HG02870 (cell line): ENCODE measurements around the gene C2CD3.
"Not testable (repeated sequence)": the region's sequence is repeated elsewhere in the genome, so short reads cannot be mapped to it uniquely, and the experiment has no call there.

Source experiments
- ATAC-seq: cut with Tn5 transposase; IDR thresholded peaks from one replicate; pipeline ENCODE4 v1.9.1; 2021; ENCODE audit warnings: mild to moderate bottlenecking, moderate library complexity; ENCODE audit not compliant: unreplicated experiment

C2CD3 gene

GRCh38 chr11:74168838-74169237, 2.0 kb downstream of the C2CD3 start:
- ATAC-seq: no peak

GRCh38 chr11:74162681-74163467, 7.9 kb downstream of the C2CD3 start:
- ATAC-seq: peak; percentile 90

DNA sequence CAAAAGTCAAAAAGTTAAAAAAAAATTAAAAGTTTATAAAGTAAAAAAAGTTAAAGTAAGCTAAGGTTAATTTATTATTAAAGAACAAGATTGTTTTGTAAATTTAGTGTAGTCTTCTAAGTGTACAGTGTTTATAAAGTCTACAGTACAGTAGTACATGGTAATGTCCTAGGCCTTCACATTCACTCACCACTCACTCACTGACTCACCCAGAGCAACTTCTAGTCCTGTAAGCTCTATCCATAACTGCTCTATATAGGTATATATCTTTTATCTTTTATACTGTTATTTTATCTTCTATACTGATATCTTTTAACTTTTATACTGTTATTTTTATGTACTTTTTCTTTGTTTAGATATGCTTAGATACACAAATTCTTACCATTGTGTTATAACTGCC, 11.2 kb downstream of the C2CD3 start:
- no peak for ATAC-seq

DNA sequence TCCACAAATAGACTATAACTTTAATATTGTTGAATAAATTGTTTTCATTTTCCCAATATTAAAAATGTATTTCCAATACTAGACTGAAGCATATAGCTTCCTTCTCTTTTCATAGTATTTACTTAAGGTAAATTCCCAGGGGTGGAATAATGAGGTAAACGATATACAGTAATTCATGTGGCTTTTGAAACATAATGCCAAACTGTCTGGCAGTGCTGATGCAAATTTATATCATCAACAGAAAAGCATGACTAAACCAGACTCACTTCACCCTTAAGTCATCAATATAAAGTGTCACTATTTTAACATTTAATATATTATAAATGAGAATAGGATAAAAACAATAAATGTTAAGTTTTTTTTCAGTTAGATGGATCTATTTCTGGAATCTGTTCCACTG, 13.6 kb downstream of the C2CD3 start:
- no peak for ATAC-seq

GRCh38 chr11:74154620-74155281, 16.1 kb downstream of the C2CD3 start:
- ATAC-seq: no peak

GRCh38 chr11:74153224-74153623, 17.6 kb downstream of the C2CD3 start:
- ATAC-seq: no peak

DNA sequence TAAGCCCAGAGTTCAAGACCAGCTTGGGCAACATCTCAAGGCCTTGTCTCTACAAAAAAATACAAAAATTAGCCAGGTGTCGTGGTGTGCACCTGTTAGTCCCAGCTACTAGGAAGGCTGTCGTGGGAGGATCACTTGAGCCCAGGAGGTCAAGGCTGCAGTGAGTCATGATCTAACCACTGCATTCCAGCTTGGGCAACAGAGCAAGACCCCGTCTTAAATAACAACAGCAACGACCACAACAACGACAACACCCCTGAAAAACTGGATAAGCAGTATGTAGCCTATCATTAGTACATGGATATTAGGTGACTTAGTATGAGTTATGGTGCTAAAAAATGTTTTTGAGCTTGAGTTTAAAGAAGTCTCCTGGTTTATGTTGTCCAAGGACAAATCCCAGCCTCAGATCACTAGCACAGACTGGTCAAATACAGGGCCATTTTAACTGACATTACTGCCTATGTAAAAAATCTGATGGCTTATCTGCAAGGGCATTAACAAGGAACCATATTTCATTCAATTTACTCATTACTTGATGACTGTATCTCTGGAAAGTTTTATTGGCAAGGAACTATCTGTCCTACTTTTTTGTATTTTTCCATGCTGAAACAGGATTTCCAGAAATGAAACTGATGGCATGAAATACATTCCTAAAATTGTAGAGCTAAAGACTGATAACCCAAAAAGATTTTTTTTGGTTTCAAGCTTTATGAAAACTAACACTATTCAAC, 23.4 kb downstream of the C2CD3 start:
- ATAC-seq: no peak

GRCh38 chr11:74144592-74144991, 26.2 kb downstream of the C2CD3 start:
- ATAC-seq: no peak

DNA sequence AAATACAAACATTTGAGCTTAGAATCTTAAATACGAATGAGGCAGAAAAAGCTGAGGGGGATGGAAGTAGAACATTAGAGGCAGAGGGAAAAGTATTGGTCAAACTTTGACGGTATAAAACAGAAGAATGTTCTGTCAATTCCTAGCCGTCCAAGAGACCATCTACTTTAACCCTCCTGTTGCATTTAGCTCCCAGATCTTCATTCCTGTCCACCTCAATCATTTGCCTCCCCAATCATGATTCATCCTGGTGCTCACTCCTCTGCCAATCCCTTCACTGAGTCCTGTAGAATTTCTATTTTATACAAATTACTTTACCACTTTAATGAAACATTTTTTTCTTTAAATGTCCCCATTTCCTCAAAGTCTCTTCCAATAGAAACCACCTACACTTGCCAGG, 28.2 kb downstream of the C2CD3 start:
- no peak for ATAC-seq

DNA sequence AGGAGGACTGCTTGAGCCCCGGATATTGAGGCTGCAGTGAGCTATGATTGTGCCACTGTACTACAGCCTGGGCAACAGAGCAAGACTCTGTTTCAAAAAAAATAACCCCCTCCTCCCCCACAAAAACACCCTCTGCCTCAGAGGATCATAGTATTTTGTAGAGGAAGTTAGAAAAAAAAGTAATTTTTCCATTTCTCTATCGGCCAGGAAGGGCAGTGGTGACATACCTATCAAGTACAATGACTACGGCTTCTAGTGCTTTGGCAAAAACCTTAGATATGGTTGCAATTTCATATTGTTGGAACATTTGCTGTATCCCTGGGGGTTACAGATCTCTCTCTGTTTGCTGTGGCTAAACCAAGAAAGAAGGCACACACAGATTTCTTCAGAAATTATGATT, 28.9 kb downstream of the C2CD3 start:
- no peak for ATAC-seq

- no peak for ATAC-seq
These were observed 29.5 kb downstream of the C2CD3 start for GRCh38 chr11:74141241-74141695.

- ATAC-seq: not testable (repeated sequence)
These were observed 30.8 kb downstream of the C2CD3 start for GRCh38 chr11:74139919-74140431.

DNA sequence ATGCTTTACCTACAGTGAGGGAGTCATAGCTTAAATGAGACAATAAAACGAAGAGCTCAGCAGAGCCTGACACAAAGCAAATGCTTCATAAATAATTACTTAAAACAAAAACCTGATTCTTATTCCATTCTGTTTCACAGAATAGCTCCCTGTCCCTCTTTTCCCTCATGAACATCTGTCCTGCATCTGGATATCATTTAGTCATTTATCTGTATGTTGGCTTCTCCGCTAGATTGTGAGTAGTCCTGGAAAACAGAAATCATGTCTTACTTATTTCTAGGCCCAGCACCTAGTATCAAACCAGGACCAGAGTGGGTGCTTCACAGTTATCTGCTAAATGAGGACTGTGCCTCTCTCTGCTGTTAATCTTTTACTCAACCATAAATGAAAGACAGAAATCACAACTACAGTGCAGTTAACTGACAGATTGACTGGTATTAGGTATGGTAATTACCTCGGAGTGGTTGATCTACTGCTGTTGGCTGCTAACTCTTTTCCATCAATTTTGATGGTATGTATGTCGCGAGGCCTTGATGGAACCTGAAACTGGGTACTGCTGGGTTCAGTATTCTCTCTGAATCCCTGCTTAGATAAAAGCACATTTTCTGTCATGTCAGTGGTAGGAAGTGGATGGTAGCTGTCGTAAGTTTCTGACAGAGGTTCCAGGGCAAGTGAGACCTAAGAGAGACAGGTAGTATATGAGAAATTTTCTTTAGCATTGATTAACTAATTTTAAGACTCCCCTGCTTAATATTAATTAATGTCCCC, 31.5 kb downstream of the C2CD3 start:
- ATAC-seq: no peak

DNA sequence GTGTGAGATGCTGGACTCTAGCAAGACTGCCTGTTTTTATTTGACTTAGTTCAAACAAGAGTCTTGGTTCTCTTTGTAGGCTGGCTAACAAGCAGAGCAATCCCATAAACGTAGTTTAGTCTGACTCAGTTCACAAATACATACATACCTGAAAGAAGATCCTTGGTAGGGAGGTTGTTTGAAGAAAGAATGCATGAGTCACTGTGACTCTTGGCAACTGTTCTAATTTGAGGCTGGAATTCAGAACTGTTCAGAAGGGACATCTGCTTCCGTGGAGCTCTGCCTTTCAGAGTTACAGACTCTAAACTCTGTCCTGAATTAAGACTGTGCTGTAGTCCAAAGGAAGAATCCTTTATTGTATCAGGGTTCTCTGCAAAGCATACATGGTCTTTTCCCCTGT, 32.2 kb downstream of the C2CD3 start:
- no peak for ATAC-seq

DNA sequence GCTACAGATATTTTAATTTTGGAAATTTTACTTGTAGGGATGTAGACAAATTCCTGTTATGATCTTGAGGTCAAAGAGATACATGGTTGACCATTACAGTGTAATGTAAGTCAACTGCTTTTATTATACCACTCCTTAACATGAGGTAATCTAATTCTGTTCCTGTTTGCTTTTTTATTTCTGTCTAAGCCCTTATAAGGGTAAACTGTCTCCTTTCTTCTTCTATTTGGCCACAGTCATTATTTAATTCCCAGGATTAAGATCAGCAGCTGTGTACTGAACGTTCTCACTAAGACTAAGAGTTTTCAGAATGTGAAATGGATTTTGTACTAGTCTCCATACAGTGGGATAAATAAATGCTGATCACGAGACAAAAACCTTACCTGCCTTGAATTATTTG, 32.8 kb downstream of the C2CD3 start:
- ATAC-seq: no peak

GRCh38 chr11:74135127-74135840, 35.5 kb downstream of the C2CD3 start:
- no peak for ATAC-seq

DNA sequence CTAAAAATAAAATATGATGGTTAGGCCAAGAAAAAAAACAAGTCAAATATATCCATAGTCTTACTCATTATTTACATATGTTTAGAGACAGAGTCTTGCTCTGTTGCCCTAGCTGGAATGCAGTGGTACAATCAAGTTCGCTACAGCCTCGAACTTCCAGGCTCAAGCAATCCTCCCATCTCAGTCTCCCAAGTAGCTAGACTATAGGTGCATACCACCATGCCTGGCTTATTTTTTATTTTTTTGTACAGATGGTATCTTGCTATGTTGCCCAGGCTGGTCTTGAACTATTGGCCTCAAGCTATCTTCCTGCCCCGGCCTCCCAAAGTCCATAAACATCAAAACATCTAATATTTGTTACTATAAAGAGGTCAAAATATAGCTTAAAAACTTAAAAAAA, 36.1 kb downstream of the C2CD3 start:
- no peak for ATAC-seq

GRCh38 chr11:74133436-74133835, 37.4 kb downstream of the C2CD3 start:
- no peak for ATAC-seq

- ATAC-seq: no peak
These were observed 38.0 kb downstream of the C2CD3 start for GRCh38 chr11:74132833-74133232.

DNA sequence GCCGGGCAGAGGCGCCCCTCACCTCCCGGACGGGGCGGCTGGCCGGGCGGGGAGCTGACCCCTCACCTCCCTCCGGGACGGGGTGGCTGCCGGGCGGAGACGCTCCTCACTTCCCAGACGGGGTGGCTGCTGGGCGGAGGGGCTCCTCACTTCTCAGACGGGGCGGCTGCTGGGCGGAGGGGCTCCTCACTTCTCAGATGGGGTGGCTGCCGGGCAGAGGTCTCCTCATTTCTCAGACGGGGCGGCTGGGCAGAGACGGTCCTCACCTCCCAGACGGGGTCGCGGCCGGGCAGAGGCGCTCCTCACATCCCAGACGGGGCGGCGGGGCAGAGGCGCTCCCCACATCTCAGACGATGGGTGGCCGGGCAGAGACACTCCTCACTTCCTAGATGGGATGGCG, 41.7 kb downstream of the C2CD3 start:
- not testable (repeated sequence) for ATAC-seq
